K562 treated with DMSO at 1 percent for 24 hours (cell line): ENCODE results near the gene BEX2. TPM values are rescaled to one million over a fixed set of nuclear protein-coding genes. Genes with fewer than 3 reads are reported as not detected.

Source experiments
- total RNA-seq: library from RNA; unstranded; fragments of 300-600 nt; gene quantifications from 2 replicates; pipeline ENCODE4 v1.2.3, GENCODE V29; 2022; ENCODE audit warnings: low read depth; ENCODE audit not compliant: insufficient read depth

The BEX2 gene
- 26.0 and 32.8 TPM in 2 replicates for total RNA-seq

GRCh38 chrX:103310555-103311398 lies at the start of gene BEX2:
Gene BEX2 (minus strand): TSS chrX:103310990. CDS start chrX:103309976, 1,014 bp downstream.

DNA sequence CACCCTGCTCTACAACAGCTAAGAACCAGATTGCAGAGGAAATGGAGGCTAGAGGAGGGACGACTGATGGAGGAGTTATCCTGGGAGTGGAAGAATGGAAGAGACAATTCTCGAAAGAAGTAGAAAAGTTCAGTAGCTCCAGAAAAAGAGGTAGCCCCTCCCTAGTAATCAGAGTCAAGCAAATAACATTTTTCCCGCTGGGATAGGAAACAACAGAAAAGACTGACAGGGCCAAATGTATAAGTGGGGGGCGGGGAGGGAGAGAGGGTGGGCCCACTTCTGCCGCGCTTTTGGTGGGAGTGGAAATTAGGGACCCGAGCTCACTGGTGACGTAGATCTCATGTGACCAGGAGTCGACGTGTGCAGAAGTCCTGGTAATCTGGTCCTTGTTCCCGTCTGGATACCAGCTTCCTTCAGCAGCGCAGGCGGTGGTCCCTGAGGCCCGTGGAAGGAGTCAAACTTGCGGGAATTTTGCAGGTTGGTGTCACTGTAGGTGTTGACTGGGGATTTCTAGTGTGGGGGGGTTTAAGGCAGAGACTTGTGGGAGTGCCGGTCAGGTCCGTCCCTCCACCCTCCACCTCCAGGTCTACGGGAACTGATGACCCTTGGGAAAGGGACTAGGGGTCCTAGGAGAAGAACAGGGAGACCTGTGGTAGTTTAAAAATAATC lies 45.5 kb upstream of the BEX2 start, which contains the start of gene TCEAL9:
Gene TCEAL9 (plus strand): TSS at position 377 of the 669 bp plus-strand sequence. CDS start 1,179 bp downstream, outside the sequence.

GRCh38 chrX:103329991-103330390 lies 19.2 kb upstream of the BEX2 start, which contains the start of gene TCEAL7:
Gene TCEAL7 (plus strand): TSS chrX:103330239. CDS start chrX:103331404, 1,165 bp downstream.

GRCh38 chrX:103276581-103277002 lies 34.2 kb downstream of the BEX2 start, which contains the start of gene TCEAL5:
Gene TCEAL5 (minus strand): TSS chrX:103276750. CDS start chrX:103274563, 2,187 bp downstream.

Other genes starting within 250 kb of the BEX2 start
- gene BEX1, start 246.8 kb downstream of the BEX2 start, total RNA-seq: not detected in 2 replicates
- 2.5 and 3.0 TPM in 2 replicates for gene NXF3, start 217.8 kb downstream of the BEX2 start, total RNA-seq
- 98.3 and 109 TPM in 2 replicates for gene BEX4, start 95.9 kb downstream of the BEX2 start, total RNA-seq
- gene TCEAL8, start 55.8 kb downstream of the BEX2 start, total RNA-seq: 30.8 and 40.5 TPM in 2 replicates
- not detected in 2 replicates for gene TCEAL5, start 34.2 kb downstream of the BEX2 start, total RNA-seq
- not detected in 2 replicates for gene TCEAL7, start 19.2 kb upstream of the BEX2 start, total RNA-seq
- gene TCEAL9, start 45.5 kb upstream of the BEX2 start, total RNA-seq: 46.3 and 56.0 TPM in 2 replicates
- gene BEX3, start 65.5 kb upstream of the BEX2 start, total RNA-seq: not detected in 2 replicates
- gene RAB40A, start 208.5 kb upstream of the BEX2 start, total RNA-seq: 0.24 and 0.87 TPM in 2 replicates